ENCODE results near the gene SLC12A2.

SLC12A2 gene

GRCh38 chr5:128082551-128083032, 974 bp upstream of the SLC12A2 start:
- H3K4me3 Mint-ChIP-seq: peak overlapping the region; percentile 90
- peaks cover 10% of the 10 kb centered on the region for H3K36me3 Mint-ChIP-seq (ENCODE audit: low read depth)
- H3K4me1 Mint-ChIP-seq (ENCODE audit: low read depth): peaks cover 50% of the 10 kb centered on the region
- no peaks in the 10 kb centered on the region for H3K27me3 Mint-ChIP-seq (ENCODE audit: low read depth)
- no peak for DNase-seq (ENCODE audit: low spot score)
- peak overlapping the region; percentile 94 for H3K27ac Mint-ChIP-seq
- no peaks in the 10 kb centered on the region for H3K9me3 Mint-ChIP-seq

- DNase-seq (ENCODE audit: low spot score): no peak
- no peak overlapping the region for H3K4me3 Mint-ChIP-seq
- no peaks in the 10 kb centered on the region for H3K9me3 Mint-ChIP-seq
- no peaks in the 10 kb centered on the region for H3K27me3 Mint-ChIP-seq (ENCODE audit: low read depth)
- no peak overlapping the region for H3K27ac Mint-ChIP-seq
- H3K4me1 Mint-ChIP-seq (ENCODE audit: low read depth): peaks cover 50% of the 10 kb centered on the region
- H3K36me3 Mint-ChIP-seq (ENCODE audit: low read depth): peaks cover 11% of the 10 kb centered on the region
Observed at GRCh38 chr5:128083811-128084227, 253 bp downstream of the SLC12A2 start.

- DNase-seq (ENCODE audit: low spot score): peak; percentile 67
- H3K4me1 Mint-ChIP-seq (ENCODE audit: low read depth): peaks cover 47% of the 10 kb centered on the region
Observed at GRCh38 chr5:128084228-128085167, 932 bp downstream of the SLC12A2 start.

GRCh38 chr5:128085413-128085812, 1.8 kb downstream of the SLC12A2 start:
- H3K4me1 Mint-ChIP-seq (ENCODE audit: low read depth): peaks cover 40% of the 10 kb centered on the region
- no peaks in the 10 kb centered on the region for H3K9me3 Mint-ChIP-seq
- no peak for DNase-seq (ENCODE audit: low spot score)
- H3K4me3 Mint-ChIP-seq: peak overlapping the region; percentile 91
- H3K27ac Mint-ChIP-seq: no peak overlapping the region
- no peaks in the 10 kb centered on the region for H3K27me3 Mint-ChIP-seq (ENCODE audit: low read depth)
- peaks cover 12% of the 10 kb centered on the region for H3K36me3 Mint-ChIP-seq (ENCODE audit: low read depth)

More at GRCh38 chr5:128084228-128085167, 932 bp downstream of the SLC12A2 start:
- Mint-ChIP-seq H3K4me3 (peak overlapping the region; percentile 91), H3K9me3 (no peaks in the 10 kb centered on the region), H3K27ac (peak overlapping the region; percentile 46), H3K27me3 (ENCODE audit: low read depth) (no peaks in the 10 kb centered on the region), H3K36me3 (ENCODE audit: low read depth) (peaks cover 11% of the 10 kb centered on the region)

- H3K9me3 Mint-ChIP-seq: peaks cover 6% of the 10 kb centered on the region
- H3K27me3 Mint-ChIP-seq (ENCODE audit: low read depth): no peaks in the 10 kb centered on the region
- peaks cover 20% of the 10 kb centered on the region for H3K36me3 Mint-ChIP-seq (ENCODE audit: low read depth)
- DNase-seq (ENCODE audit: low spot score): no peak
- H3K4me3 Mint-ChIP-seq: no peak overlapping the region
- H3K27ac Mint-ChIP-seq: no peak overlapping the region
- peaks cover 17% of the 10 kb centered on the region for H3K4me1 Mint-ChIP-seq (ENCODE audit: low read depth)
Observed at GRCh38 chr5:128091579-128091978, 8.0 kb downstream of the SLC12A2 start.

GRCh38 chr5:128092144-128092543, 8.6 kb downstream of the SLC12A2 start:
- Mint-ChIP-seq H3K27ac (no peak overlapping the region), H3K27me3 (ENCODE audit: low read depth) (no peaks in the 10 kb centered on the region), H3K4me1 (ENCODE audit: low read depth) (peaks cover 13% of the 10 kb centered on the region), H3K9me3 (peaks cover 10% of the 10 kb centered on the region), H3K36me3 (ENCODE audit: low read depth) (peaks cover 22% of the 10 kb centered on the region), H3K4me3 (no peak overlapping the region)
- DNase-seq (ENCODE audit: low spot score): no peak

GRCh38 chr5:128093368-128093767, 9.8 kb downstream of the SLC12A2 start:
- H3K27me3 Mint-ChIP-seq (ENCODE audit: low read depth): no peaks in the 10 kb centered on the region
- no peak overlapping the region for H3K4me3 Mint-ChIP-seq
- DNase-seq (ENCODE audit: low spot score): no peak
- H3K4me1 Mint-ChIP-seq (ENCODE audit: low read depth): peaks cover 6% of the 10 kb centered on the region
- H3K27ac Mint-ChIP-seq: no peak overlapping the region
- peaks cover 22% of the 10 kb centered on the region for H3K9me3 Mint-ChIP-seq
- H3K36me3 Mint-ChIP-seq (ENCODE audit: low read depth): peaks cover 29% of the 10 kb centered on the region

- H3K4me1 Mint-ChIP-seq (ENCODE audit: low read depth): peaks cover 5% of the 10 kb centered on the region
- no peak for DNase-seq (ENCODE audit: low spot score)
- H3K4me3 Mint-ChIP-seq: no peak overlapping the region
- no peak overlapping the region for H3K27ac Mint-ChIP-seq
- H3K36me3 Mint-ChIP-seq (ENCODE audit: low read depth): peaks cover 29% of the 10 kb centered on the region
- H3K9me3 Mint-ChIP-seq: peaks cover 28% of the 10 kb centered on the region
- no peaks in the 10 kb centered on the region for H3K27me3 Mint-ChIP-seq (ENCODE audit: low read depth)
Observed at GRCh38 chr5:128097224-128097623, 13.7 kb downstream of the SLC12A2 start.

- Mint-ChIP-seq H3K9me3 (peaks cover 28% of the 10 kb centered on the region), H3K27ac (no peak overlapping the region), H3K27me3 (ENCODE audit: low read depth) (no peaks in the 10 kb centered on the region), H3K4me1 (ENCODE audit: low read depth) (peaks cover 5% of the 10 kb centered on the region), H3K4me3 (no peak overlapping the region), H3K36me3 (ENCODE audit: low read depth) (peaks cover 29% of the 10 kb centered on the region)
- no peak for DNase-seq (ENCODE audit: low spot score)
Observed at GRCh38 chr5:128097781-128098180, 14.2 kb downstream of the SLC12A2 start.

GRCh38 chr5:128099944-128100343, 16.4 kb downstream of the SLC12A2 start:
- DNase-seq (ENCODE audit: low spot score): no peak
- Mint-ChIP-seq H3K4me1 (ENCODE audit: low read depth) (no peaks in the 10 kb centered on the region), H3K36me3 (ENCODE audit: low read depth) (peaks cover 26% of the 10 kb centered on the region)

GRCh38 chr5:128100860-128101557, 17.4 kb downstream of the SLC12A2 start:
- H3K9me3 Mint-ChIP-seq: peaks cover 24% of the 10 kb centered on the region
- H3K4me3 Mint-ChIP-seq: no peak overlapping the region
- H3K27me3 Mint-ChIP-seq (ENCODE audit: low read depth): no peaks in the 10 kb centered on the region
- no peaks in the 10 kb centered on the region for H3K4me1 Mint-ChIP-seq (ENCODE audit: low read depth)
- DNase-seq (ENCODE audit: low spot score): no peak
- no peak overlapping the region for H3K27ac Mint-ChIP-seq
- peaks cover 26% of the 10 kb centered on the region for H3K36me3 Mint-ChIP-seq (ENCODE audit: low read depth)

More at GRCh38 chr5:128099944-128100343, 16.4 kb downstream of the SLC12A2 start:
- Mint-ChIP-seq H3K9me3 (peaks cover 28% of the 10 kb centered on the region), H3K4me3 (no peak overlapping the region), H3K27ac (no peak overlapping the region), H3K27me3 (ENCODE audit: low read depth) (no peaks in the 10 kb centered on the region)

- H3K27me3 Mint-ChIP-seq (ENCODE audit: low read depth): no peaks in the 10 kb centered on the region
- DNase-seq (ENCODE audit: low spot score): no peak
- H3K4me1 Mint-ChIP-seq (ENCODE audit: low read depth): no peaks in the 10 kb centered on the region
- H3K9me3 Mint-ChIP-seq: peaks cover 21% of the 10 kb centered on the region
- no peak overlapping the region for H3K27ac Mint-ChIP-seq
- H3K4me3 Mint-ChIP-seq: no peak overlapping the region
- peaks cover 25% of the 10 kb centered on the region for H3K36me3 Mint-ChIP-seq (ENCODE audit: low read depth)
Observed at GRCh38 chr5:128101676-128102075, 18.1 kb downstream of the SLC12A2 start.

- Mint-ChIP-seq H3K4me3 (no peak overlapping the region), H3K4me1 (ENCODE audit: low read depth) (no peaks in the 10 kb centered on the region), H3K9me3 (no peaks in the 10 kb centered on the region), H3K36me3 (ENCODE audit: low read depth) (peaks cover 8% of the 10 kb centered on the region), H3K27me3 (ENCODE audit: low read depth) (no peaks in the 10 kb centered on the region), H3K27ac (no peak overlapping the region)
- DNase-seq (ENCODE audit: low spot score): no peak
Observed at GRCh38 chr5:128105203-128105602, 21.6 kb downstream of the SLC12A2 start.

- Mint-ChIP-seq H3K4me3 (no peak overlapping the region), H3K27me3 (ENCODE audit: low read depth) (no peaks in the 10 kb centered on the region), H3K27ac (no peak overlapping the region), H3K4me1 (ENCODE audit: low read depth) (peaks cover 7% of the 10 kb centered on the region), H3K36me3 (ENCODE audit: low read depth) (peaks cover 8% of the 10 kb centered on the region), H3K9me3 (no peaks in the 10 kb centered on the region)
- no peak for DNase-seq (ENCODE audit: low spot score)
Observed at GRCh38 chr5:128109138-128109537, 25.6 kb downstream of the SLC12A2 start.
